Inflammatory macrophage treated with lipopolysaccharide for 4 hours (primary cell): ENCODE measurements around the gene GCGR.

Source experiments
- DNase-seq: peaks from one replicate; pipeline ENCODE4 v3.0.0-alpha.2; 2020

GCGR gene

GRCh38 chr17:81812571-81813370 lies 8.8 kb downstream of the GCGR start:
- DNase-seq, result no peak

DNA sequence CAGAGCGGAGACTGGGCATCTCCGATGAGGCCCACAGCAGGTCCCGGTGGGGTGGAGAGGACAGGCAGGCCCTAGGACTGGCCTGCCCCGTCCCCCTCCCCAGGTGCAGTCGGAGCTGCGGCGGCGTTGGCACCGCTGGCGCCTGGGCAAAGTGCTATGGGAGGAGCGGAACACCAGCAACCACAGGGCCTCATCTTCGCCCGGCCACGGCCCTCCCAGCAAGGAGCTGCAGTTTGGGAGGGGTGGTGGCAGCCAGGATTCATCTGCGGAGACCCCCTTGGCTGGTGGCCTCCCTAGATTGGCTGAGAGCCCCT lies 9.4 kb downstream of the GCGR start:
- no peak for DNase-seq

DNA sequence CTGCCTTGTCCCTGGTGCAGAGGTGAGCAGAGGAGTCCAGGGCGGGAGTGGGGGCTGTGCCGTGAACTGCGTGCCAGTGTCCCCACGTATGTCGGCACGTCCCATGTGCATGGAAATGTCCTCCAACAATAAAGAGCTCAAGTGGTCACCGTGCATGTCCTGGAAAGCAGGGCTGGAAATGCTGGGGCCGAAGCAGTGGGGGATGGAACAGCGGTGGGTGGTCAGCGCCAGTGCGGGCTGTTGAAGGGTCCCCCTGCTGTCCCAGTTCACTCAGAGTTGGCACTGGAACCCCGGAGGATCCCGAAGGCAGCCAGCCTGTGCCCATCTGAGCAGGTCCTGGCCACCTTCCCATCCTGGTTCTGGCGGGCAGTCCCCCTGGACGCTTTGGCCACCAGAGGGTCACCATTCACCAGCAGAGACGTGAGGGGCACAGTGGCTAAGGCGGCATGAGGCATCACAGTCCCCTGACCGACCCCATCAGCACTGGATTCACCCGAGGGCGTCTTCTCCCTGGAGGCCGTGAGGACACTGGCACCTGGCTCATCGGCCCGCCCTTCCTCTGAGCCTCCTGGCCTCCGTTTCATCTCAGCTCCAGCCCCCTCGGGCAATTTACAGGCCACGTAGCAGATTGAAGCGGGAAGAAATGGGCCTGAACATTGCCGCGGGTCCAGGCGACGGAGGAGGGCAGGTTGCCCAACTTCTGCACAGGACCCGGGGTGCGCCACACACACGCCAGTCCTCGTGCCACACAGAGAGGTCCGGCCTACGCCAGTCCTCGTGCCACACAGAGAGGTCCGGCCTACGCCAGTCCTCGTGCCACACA lies 10.1 kb downstream of the GCGR start:
- no peak for DNase-seq

DNA sequence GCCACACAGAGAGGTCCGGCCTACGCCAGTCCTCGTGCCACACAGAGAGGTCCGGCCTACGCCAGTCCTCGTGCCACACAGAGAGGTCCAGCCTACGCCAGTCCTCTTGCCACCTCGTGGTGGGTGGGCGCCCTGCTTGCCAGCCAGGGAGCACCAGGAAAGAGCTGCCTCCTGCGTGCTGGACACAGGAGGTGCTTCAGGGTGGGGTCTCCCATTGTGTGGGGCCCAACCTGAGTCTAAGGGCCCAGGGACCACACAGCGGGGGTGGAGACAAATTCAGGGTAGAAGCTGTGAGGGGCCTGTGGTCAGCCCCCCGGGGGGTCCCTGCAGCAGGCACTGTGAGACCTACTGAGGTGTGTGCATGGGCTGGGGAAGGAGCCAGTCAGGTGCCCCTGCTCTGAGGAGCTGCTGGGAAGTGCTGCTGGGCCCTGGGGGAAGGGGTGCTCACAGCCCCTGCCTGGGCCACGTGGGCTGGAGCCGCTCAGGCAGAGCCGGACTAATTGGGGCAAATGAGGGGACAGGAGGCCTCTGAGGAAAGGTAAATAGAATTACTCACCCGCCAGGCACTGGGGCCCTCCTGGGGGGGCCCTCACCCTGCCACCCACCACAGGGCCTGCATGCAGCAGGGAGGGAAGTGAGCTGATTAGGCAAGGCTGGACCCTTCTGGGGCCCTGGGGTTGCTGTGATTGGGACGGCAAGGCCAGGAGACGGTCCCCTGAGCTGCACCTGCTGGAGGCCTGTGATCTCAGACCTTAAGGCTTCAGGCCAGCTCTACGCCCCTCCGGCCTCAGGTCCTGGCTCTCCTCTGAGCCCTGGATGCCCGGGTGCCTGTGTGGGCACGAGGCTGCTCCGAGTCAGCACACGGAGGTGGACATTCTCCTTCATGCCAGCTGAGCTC lies 11.0 kb downstream of the GCGR start:
- DNase-seq, result no peak

- DNase-seq, result no peak
Observed at GRCh38 chr17:81815646-81815986, 11.7 kb downstream of the GCGR start.

- no peak for DNase-seq
Observed at GRCh38 chr17:81817758-81818147, 13.8 kb downstream of the GCGR start.

DNA sequence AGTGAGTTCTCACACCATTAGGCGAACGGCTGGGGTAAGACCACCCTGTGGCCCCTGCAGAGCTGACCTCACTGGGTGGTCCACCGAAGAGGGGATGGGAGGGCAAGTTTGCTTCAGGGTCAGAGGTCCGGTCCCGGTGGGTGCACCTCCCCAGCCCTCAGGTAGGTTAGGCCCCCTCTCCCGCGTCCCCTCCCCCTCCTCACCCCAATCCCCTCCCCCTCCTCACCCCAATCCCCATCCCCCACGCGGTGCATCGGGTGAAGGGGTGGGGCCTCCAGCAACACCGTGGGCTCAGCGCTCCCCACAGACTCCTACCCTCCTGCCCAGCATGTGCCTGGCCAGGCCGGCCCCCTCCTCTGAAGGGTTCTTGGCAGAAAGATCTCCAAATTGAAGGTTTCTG lies 15.8 kb downstream of the GCGR start:
- no peak for DNase-seq

DNA sequence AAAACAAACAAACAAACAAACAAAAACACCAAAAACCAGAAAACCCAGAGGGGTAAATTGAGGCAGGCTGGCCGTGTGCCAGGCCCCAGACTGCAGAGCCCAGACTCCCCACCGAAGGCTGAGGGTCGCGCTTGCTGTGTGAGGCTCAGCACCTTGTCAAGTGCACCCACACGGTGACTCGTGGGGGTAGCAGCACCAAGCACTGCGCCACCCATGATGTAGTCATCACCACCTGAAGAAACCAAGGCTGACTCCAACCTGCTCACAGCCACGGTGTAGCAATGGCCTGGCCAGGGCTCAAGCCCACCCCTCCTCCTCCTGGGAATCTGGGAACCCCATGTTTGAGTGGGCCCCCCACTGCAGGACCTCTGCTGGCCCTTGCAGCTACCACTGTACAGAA lies 17.2 kb downstream of the GCGR start:
- DNase-seq, result no peak

DNA sequence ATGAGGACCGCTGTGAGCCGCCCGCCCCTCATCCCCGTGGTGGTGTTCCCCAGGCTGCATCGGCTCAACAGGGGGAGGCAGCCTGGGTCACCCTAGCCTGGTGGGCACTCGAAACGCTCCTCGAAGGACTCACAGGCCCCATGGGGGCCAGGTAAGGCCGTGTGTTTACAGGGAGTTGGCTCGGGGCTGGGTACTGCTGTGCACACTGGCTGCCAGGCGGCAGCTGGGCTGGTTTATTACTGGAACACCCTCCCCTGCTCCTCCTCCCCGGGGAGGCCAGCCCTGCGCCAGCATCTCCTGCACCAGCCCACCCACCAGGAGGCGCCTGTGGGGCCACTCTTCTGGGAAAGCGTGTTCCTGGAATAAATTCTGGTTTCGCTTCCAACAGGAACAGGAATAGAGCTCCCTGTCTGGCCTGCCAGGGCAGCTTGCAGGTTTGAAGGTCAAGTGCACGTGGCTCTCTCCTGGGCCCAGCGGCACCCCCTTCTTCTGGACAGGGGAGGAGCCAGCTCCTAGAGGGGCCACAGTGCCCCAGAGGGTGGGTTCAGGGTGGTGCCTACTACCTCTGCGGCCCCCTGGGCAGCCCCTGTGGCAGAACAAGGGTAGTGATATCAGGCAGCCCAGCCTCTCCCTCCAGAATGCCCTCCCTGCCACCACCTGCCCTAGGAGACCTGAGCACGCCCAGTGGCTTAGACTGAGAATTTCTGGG lies 17.8 kb downstream of the GCGR start:
- peak; percentile 80 for DNase-seq

DNA sequence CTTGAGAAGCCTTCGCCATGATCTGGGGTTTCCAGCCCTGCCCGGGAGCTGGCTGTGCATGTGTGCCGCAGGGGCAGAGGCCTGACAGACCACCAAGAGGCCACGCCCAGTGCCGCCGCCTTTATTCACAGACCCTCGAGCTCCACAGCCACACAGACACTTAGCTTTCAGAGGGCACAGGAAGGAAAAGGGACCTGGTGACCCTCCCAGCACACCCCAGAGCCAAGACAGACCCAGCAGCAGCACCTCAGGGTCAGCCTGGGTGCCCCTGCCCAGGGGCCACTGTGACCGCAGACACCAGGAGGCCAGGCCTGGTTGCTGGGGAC lies 18.3 kb downstream of the GCGR start:
- DNase-seq, result no peak

DNA sequence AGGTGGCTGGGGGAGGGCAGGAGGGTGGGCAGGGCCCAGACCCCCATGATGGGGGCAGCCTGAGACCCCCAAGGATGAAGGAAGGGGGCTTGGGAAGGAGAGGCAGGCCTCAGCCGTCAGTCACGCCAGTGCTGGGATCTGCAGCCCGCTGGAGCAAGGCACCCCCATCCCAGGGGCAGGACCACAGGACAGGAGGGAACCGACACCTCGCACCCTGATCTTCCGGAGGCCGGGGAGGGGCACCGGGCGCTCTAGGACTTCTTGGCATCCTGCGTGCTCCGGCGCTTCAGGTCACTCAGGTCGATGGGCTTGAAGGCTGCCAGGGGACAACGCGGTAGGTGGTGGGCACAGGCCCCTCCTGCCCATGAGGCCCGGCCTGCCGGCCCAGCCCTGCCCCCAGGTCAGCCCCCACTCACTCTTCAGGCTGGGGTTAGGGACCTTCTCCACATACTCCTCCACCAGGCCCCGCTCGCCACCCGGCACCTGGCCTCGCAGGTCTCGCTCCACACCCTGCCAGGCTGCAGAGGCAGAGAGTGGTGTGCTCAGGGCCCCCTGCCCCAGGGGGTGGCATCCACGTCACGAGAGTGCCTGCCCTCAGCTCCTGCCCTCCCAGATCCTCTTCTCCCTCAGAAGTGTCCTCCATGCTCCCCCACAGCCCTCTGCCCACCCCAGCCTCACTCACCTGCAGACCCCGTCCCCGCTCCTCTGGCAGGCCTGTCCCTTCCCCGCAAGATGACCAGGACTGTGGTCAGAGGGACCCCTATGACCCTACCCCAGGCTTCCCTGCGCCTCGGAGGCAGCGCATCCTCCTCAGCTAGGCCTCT lies 19.3 kb downstream of the GCGR start:
- DNase-seq, result no peak

- no peak for DNase-seq
Observed at GRCh38 chr17:81823820-81824550, 20.0 kb downstream of the GCGR start.

DNA sequence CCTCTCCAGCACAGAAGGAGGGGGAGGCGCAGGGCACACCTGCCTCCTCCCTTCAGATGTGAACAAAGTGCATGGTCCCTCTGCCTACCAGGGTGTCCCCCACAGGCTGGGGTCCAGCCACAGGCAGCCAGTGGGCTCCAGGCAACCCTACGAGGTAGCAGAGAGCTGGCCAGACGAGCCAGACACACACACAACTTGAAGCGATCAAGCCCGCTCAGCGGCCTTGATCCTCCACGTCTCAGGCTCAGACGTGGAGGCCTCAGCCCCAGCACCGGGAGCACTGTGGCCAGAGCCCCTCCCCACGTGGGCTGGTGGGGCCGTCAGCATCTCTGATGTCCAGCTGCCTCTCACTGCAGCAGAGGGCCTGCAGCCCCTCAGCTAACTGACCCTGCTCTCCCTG lies 20.6 kb downstream of the GCGR start:
- no peak for DNase-seq

GRCh38 chr17:81825841-81826466 lies 22.0 kb downstream of the GCGR start:
- DNase-seq, result no peak

GRCh38 chr17:81828656-81829055 lies 24.7 kb downstream of the GCGR start:
- DNase-seq, result no peak

- no peak for DNase-seq
Observed at GRCh38 chr17:81829858-81830257, 25.9 kb downstream of the GCGR start.

DNA sequence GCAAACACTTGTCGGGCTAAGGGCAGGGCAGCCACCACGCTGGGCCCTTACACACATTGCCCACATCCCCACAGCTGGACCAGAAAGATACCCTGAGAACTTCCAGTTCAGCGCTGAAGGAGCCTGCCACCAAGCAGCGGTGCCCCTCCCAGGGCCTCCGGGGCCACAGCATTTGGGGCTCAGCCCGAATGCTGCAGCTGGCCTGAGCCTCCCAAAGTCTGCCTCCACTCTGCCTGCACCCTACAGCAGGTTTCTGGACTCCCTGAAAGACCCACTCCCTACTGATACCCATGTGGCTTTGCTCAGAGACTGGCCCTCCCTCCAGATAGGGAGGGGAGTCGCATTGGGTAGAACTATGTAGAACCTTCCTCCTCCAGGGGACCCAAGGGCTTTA lies 27.6 kb downstream of the GCGR start:
- no peak for DNase-seq

- peak; percentile 94 for DNase-seq
Observed at GRCh38 chr17:81831957-81832607, 28.1 kb downstream of the GCGR start.

DNA sequence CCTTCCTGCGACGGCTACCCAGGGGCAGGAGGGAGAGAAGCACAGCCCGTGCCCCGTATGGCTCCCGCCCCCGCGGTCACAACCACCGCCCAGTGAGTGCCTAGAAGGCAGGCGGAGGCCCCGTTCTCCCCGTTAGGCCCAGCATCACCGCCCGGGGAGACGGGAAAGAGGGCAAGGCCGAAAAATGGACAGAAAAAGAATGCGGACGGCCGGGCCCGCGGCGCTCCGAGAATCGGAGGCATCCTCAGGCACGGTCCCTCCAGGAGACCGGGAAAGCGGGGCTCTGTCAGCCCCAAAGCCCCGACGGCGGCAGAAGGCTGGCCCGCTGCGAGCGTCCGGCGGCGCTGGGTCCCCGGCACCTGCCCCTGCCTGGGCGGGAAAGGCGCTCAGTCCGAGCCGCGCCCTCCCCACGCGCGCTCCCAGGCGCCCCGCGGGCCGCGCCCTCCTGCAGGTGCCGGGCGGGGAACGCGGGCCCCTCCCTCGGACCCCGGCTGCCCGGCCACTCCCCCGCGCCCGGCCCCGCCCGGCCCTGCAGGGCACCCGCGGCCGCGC lies 28.7 kb downstream of the GCGR start:
- peak; percentile 36 for DNase-seq
